Erythroblast (primary cell): ENCODE results near the gene VSTM2L.

Experiments
- GATA1 ChIP-seq: IDR thresholded peaks from 2 replicates; pipeline ENCODE4 v1.6.1; 2011; ENCODE audit warnings: low read depth, mild to moderate bottlenecking, control low read depth, low read length, moderate library complexity
- POLR2A ChIP-seq: IDR thresholded peaks from 2 replicates; pipeline ENCODE4 v1.6.1; 2011; ENCODE audit warnings: mild to moderate bottlenecking, low read length

DNA sequence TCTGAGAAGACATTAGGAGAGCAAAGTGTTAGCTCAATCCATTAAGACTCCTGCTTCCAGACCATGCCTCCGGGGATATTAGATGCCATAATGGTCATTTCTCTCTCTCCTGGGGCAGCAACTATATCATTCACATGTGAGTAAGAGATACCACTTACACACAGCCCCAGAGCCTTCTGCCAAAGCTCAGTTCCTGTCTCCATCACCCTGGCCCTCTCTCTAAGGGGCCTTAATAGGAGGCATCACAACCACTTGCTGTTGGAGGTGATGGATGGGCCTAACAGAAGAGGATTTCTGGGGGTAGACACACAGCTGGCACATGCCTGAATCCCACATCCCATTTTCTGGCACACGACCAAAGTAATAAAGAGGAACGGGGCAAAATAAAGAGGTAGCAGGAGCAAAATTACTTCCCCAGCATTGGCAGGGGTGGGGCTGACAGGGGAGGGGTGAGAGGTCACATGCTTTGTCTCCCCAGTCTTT is 34.0 kb upstream of the VSTM2L start:
- TF ChIP-seq POLR2A (no peak), GATA1 (no peak)
